K562 (cell line): ENCODE data around the gene TLDC2. TPM values are rescaled to one million over a fixed set of nuclear protein-coding genes. Genes with fewer than 3 reads are reported as not detected.

Experiments
- ATAC-seq: fragments of 200-7000 bp; cut with Tn5 transposase; 3 replicates; pipeline ENCODE4 v1.9.1; 2020; ENCODE audit warnings: moderate library complexity
- BruUV-seq: library from RNA; stranded (reverse); fragments of 400-500 nt; replicated peaks from 2 replicates; lab custom pipeline; 2021; lab: Mats Ljungman, UMichigan
- CTCF ChIA-PET: fragments of 300-600 bp; formaldehyde crosslinking; extraction: SDS; loops from one replicate; lab custom pipeline; 2021; ENCODE audit warnings: low intra/inter-chr PET ratio; lab: Yijun Ruan, JAX
- POLR2A ChIA-PET: fragments of 300-600, 350-650 bp; sonication (Branson Sonifier 250); formaldehyde crosslinking; extraction: SDS; loops from one replicate; lab custom pipeline; 2021; ENCODE audit warnings: antibody characterized with exemption, inconsistent platforms; lab: Yijun Ruan, JAX
- DNase-seq, 4 experiments: peaks; one replicate each; pipeline versions ENCODE4 v3.0.0 to v3.0.0-alpha.2; 2011 to 2018; ENCODE audit warnings: low spot score in 3 of 4, mixed read lengths in 3 of 4; ENCODE audit errors: extremely low read depth in 1 of 4
- FAIRE-seq: peaks from 2 replicates; lab custom pipeline; 2011; peaks lifted over from hg19 to GRCh38; lab: Jason Lieb, UNC
- H2AFZ ChIP-seq: 2 replicates; pipeline ENCODE4 v1.6.0; 2011; ENCODE audit warnings: low read depth, low read length, control low read depth, inconsistent platforms
- H3K27ac ChIP-seq: fragments of 200-600 bp; 3 replicates; pipeline ENCODE4 v1.8.0; 2011; ENCODE audit warnings: low read depth, mild to moderate bottlenecking, control low read depth, inconsistent platforms, low read length, moderate library complexity, mixed read lengths; ENCODE audit errors: extremely low read depth
- H3K27me3 ChIP-seq, 2 experiments: fragments of 300-600 bp in 1 of 2; 2 replicates in 1 of 2; 3 replicates in 1 of 2; pipeline versions ENCODE4 v1.6.0 to v1.8.0; 2011; ENCODE audit warnings: inconsistent platforms in 2 of 2, low read length in 2 of 2, mild to moderate bottlenecking in 1 of 2, mixed read lengths in 1 of 2, moderate library complexity in 1 of 2; ENCODE audit not compliant: control insufficient read depth in 2 of 2, insufficient read depth in 2 of 2
- H3K36me3 ChIP-seq: fragments of 300-600 bp; 3 replicates; pipeline ENCODE4 v1.8.0; 2011; ENCODE audit warnings: mild to moderate bottlenecking, low read length, inconsistent platforms; ENCODE audit not compliant: control insufficient read depth, insufficient read depth
- H3K4me1 ChIP-seq, 2 experiments: fragments of 200-600 bp in 1 of 2; replicated peaks in 1 of 2; 2 replicates in 1 of 2; 3 replicates in 1 of 2; pipeline versions ENCODE4 v1.5.1 to v1.8.0; 2011; ENCODE audit warnings: inconsistent platforms in 2 of 2, low read length in 2 of 2, mild to moderate bottlenecking in 1 of 2, mixed read lengths in 1 of 2, moderate library complexity in 1 of 2; ENCODE audit not compliant: control insufficient read depth in 2 of 2, insufficient read depth in 2 of 2
- H3K4me2 ChIP-seq: 2 replicates; pipeline ENCODE4 v1.6.1; 2011; ENCODE audit warnings: low read length, control low read depth, inconsistent platforms, mixed read lengths; ENCODE audit not compliant: insufficient read depth
- H3K4me3 ChIP-seq: fragments of 200-600 bp; sonication (generic), shearing (Covaris generic); 2 replicates; pipeline ENCODE4 v1.5.1; 2016; ENCODE audit warnings: control low read depth, inconsistent platforms
- H3K79me2 ChIP-seq: fragments of 200-600 bp; 3 replicates; pipeline ENCODE4 v1.8.0; 2011; ENCODE audit warnings: low read length, inconsistent platforms; ENCODE audit not compliant: control insufficient read depth, insufficient read depth
- H3K9ac ChIP-seq, 2 experiments: 2 replicates each; pipeline versions ENCODE4 v1.6.0 to v1.6.1; 2011; ENCODE audit warnings: low read depth in 2 of 2, low read length in 2 of 2, control low read depth in 1 of 2, inconsistent platforms in 1 of 2, mild to moderate bottlenecking in 1 of 2, mixed read lengths in 1 of 2; ENCODE audit not compliant: insufficient read depth in 1 of 2
- H3K9me1 ChIP-seq: one replicate; pipeline ENCODE4 v1.6.0; 2011; ENCODE audit warnings: inconsistent platforms, mild to moderate bottlenecking, low read length, moderate library complexity; ENCODE audit not compliant: control insufficient read depth, insufficient read depth
- H3K9me3 ChIP-seq: replicated peaks from 2 replicates; pipeline ENCODE4 v1.5.1; 2011; ENCODE audit warnings: low read depth, low read length, inconsistent platforms; ENCODE audit not compliant: control insufficient read depth, insufficient read depth
- H4K20me1 ChIP-seq: replicated peaks from 2 replicates; pipeline ENCODE4 v1.6.1; 2011; ENCODE audit warnings: low read length, inconsistent platforms, mixed read lengths; ENCODE audit not compliant: control insufficient read depth, insufficient read depth
- BCL6 ChIP-seq: fragments of 250-450 bp; sonication (Bioruptor Pico); IDR thresholded peaks from 2 replicates; pipeline ENCODE4 v1.4.0; 2020
- CEBPZ ChIP-seq: fragments of 150-350 bp; IDR thresholded peaks from 2 replicates; pipeline ENCODE4 v1.6.1; 2014; ENCODE audit warnings: low read depth, mild to moderate bottlenecking, low read length, borderline replicate concordance
- GTF3C2 ChIP-seq: IDR thresholded peaks from 3 replicates; pipeline ENCODE4 v1.6.1; 2011; ENCODE audit warnings: borderline replicate concordance, mild to moderate bottlenecking, moderate library complexity; ENCODE audit not compliant: insufficient read length; ENCODE audit errors: extremely low read depth
- ILK ChIP-seq: fragments of 450-650 bp; IDR thresholded peaks from 2 replicates; pipeline ENCODE4 v1.6.1; 2016; ENCODE audit warnings: missing genetic modification characterization, low read depth, mild to moderate bottlenecking, missing compliant biosample characterization, moderate library complexity, borderline replicate concordance
- NR2F6 ChIP-seq: fragments of 450-650 bp; formaldehyde crosslinking; IDR thresholded peaks from 2 replicates; pipeline ENCODE4 v1.4.0; 2020; ENCODE audit warnings: mild to moderate bottlenecking
- TBP ChIP-seq: optimal IDR thresholded peaks from 2 replicates; pipeline ENCODE3; 2011; ENCODE audit warnings: low read depth, low read length, improper control_type of control experiment
- WHSC1 ChIP-seq: IDR thresholded peaks from one replicate; pipeline ENCODE4 v1.6.1; 2012; ENCODE audit warnings: low read length, control low read depth, inconsistent platforms
- ZNF740 ChIP-seq, 3 experiments: fragments of 200-800 bp in 1 of 3; sonication (Bioruptor generic) in 1 of 3; sonication (generic) in 1 of 3; formaldehyde crosslinking in 1 of 3; IDR thresholded peaks; 2 replicates each; pipeline versions ENCODE4 v1.6.1 to v1.8.0; 2016 to 2022; ENCODE audit warnings: mild to moderate bottlenecking in 2 of 3, missing compliant biosample characterization in 2 of 3, missing genetic modification characterization in 2 of 3, missing genetic modification reagents in 1 of 3
- ZZZ3 ChIP-seq: fragments of 450-650 bp; IDR thresholded peaks from 2 replicates; pipeline ENCODE4 v1.6.1; 2016; ENCODE audit warnings: antibody characterized with exemption, mild to moderate bottlenecking, moderate library complexity
- WGBS: fragments of 100-300 bp; shearing (Covaris generic); methylation state at CpG from one replicate; pipeline ENCODE4 v1.1.6; 2016; ENCODE audit warnings: low coverage, mixed read lengths; ENCODE audit not compliant: insufficient coverage; ENCODE audit errors: missing lambda C conversion rate; 5-methylcytosine and 5-hydroxymethylcytosine counted together
- in situ Hi-C: fragments of 300-500 bp; cut with MboI; formaldehyde crosslinking; loops from 4 replicates; pipeline ENCODE4 v1.15.0; 2018; ENCODE audit warnings: inconsistent platforms, mixed read lengths
- intact Hi-C: fragments of 100-400 bp; cut with micrococcal nuclease; formaldehyde crosslinking; loops from 2 replicates; pipeline ENCODE4 v1.14.2; 2022
- polyA plus RNA-seq, 8 experiments: library from polyadenylated mRNA; depleted of rRNA in 4 of 8; stranded (reverse) in 5 of 8; unstranded in 3 of 8; fragments of >200 nt; fragmentation: Nextera tagmentation in 2 of 8; fragmentation: Illumina TruSeq in 1 of 8; extraction: Ambion mirVana in 2 of 8; extraction: Trizol in 1 of 8; gene quantifications; 2 replicates each; pipeline versions ENCODE4 v1.2.1 to v1.2.3, GENCODE V29; 2011 to 2014; ENCODE audit warnings: inconsistent platforms in 1 of 8, missing spikeins in 1 of 8
- total RNA-seq, 7 experiments: library from RNA; depleted of rRNA in 6 of 7; stranded (reverse); fragments of >200 nt in 6 of 7; fragmentation: Illumina TruSeq in 2 of 7; extraction: Trizol in 2 of 7; gene quantifications; 2 replicates each; pipeline versions ENCODE4 v1.2.1 to v1.2.3, GENCODE V29; 2011 to 2021; ENCODE audit warnings: low replicate concordance in 1 of 7

The TLDC2 gene
- total and polyA plus RNA-seq, 9 of the 15 experiments (the other 6 are each of a cell fraction or from before 2014, with no cell fraction given): not detected

GRCh38 chr20:36890586-36890985 is 14.6 kb downstream of the TLDC2 start (continued):
- TF ChIP-seq GTF3C2: no peak
- no peak for TF ChIP-seq ILK (tag)
- no peak for TF ChIP-seq ZNF740 (CRISPR knock-in tag; IDR thresholded peaks at IDR 0.05)
- TF ChIP-seq ZNF740 (tag; IDR thresholded peaks at IDR 0.05): no peak

GRCh38 chr20:36891211-36891610 is 15.3 kb downstream of the TLDC2 start:
- CTCF ChIA-PET: no interaction called here
- in situ Hi-C loops: no loop called here
- no peak for TF ChIP-seq BCL6 (CRISPR knock-in tag)
- no peak for TF ChIP-seq TBP
- no peak for TF ChIP-seq WHSC1
- no peak for TF ChIP-seq NR2F6 (CRISPR knock-in tag)
- no peak for TF ChIP-seq GTF3C2
- no peak for TF ChIP-seq CEBPZ
- no peak for TF ChIP-seq ZZZ3

More at GRCh38 chr20:36891211-36891610, 15.3 kb downstream of the TLDC2 start:
- no peaks in the 10 kb centered on the region for H3K79me2 ChIP-seq
- DNase-seq (no peak), ATAC-seq (no peak), FAIRE-seq (no peak)
- no peak overlapping the region for H2AFZ ChIP-seq
- H3K9me1 ChIP-seq: no peaks in the 10 kb centered on the region
- intact Hi-C loops: no loop called here
- WGBS: 86% methylated on average over 4 of the region's 4 CpGs
- no peaks in the 10 kb centered on the region for H3K9me3 ChIP-seq
- peaks cover 0 to 7% of the 10 kb centered on the region in 2 experiments; a peak in 2 of 5 replicates for H3K4me1 ChIP-seq
- H3K4me3 ChIP-seq: no peak overlapping the region
- no peak overlapping the region for H3K27ac ChIP-seq
- no peaks in the 10 kb centered on the region for H4K20me1 ChIP-seq
- no peaks in the 10 kb centered on the region for H3K27me3 ChIP-seq
- BruUV-seq: no TSS peak
- H3K36me3 ChIP-seq: peaks cover 5% of the 10 kb centered on the region; the same call in 2 of the 3 replicates
- no peak overlapping the region; a peak in 1 of 4 replicates for H3K9ac ChIP-seq
- POLR2A ChIA-PET: no interaction called here
- no peak overlapping the region for H3K4me2 ChIP-seq
